GM21526 (cell line): ENCODE data around the gene DNAJC4.
"Not testable (repeated sequence)": the region's sequence is repeated elsewhere in the genome, so short reads cannot be mapped to it uniquely, and the experiment has no call there.

Experiments
- ATAC-seq: cut with Tn5 transposase; IDR thresholded peaks from one replicate; pipeline ENCODE4 v1.9.1; 2021; ENCODE audit warnings: moderate library complexity; ENCODE audit not compliant: unreplicated experiment, low FRiP score

DNAJC4 gene

DNA sequence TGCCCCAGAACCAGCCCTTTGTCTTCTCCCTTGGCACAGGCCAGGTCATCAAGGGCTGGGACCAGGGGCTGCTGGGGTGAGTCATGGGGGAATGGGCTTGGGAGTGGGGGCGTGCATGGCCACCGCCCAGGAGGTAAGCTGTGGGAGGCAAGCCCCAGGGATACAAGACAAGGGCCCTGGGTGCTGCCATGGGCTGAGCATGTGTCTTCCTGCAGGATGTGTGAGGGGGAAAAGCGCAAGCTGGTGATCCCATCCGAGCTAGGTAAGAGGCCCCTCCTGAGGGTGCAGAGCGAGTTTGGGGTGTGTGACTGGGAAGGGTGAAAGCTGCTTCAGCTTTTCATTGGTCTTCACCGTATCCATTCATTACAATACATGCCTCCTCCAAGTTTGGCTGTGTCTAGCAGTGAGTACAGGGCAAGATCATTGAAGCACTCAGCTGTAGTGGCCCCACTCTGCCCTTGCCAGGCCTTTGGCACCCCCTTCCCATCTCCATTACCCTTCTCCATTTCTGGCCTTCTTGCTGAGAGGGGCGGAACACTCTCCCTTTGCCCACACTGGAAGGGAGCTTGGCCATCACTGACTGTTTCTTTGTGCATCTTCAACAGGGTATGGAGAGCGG lies 13.0 kb downstream of the DNAJC4 start:
- no peak for ATAC-seq

DNA sequence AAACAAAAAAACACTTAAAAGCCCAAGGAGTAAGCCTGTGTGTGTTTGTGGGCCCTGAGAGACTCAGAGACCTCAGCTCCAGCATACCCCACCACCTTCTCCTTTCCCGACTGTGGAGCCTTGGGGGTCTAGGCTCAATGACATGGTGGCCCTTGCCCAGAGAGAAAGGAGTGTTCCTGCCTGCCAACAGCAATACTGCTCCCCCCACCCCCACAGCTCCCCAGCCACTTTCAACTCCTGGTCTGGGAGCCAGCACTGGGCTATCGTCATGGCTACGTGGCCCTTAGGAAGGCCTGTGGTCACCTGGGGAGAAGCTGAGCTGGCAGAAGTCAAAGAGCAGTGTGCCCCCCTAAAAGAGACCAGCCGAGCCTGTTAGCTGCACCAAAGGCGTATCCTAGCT lies 13.8 kb downstream of the DNAJC4 start:
- ATAC-seq = no peak

DNA sequence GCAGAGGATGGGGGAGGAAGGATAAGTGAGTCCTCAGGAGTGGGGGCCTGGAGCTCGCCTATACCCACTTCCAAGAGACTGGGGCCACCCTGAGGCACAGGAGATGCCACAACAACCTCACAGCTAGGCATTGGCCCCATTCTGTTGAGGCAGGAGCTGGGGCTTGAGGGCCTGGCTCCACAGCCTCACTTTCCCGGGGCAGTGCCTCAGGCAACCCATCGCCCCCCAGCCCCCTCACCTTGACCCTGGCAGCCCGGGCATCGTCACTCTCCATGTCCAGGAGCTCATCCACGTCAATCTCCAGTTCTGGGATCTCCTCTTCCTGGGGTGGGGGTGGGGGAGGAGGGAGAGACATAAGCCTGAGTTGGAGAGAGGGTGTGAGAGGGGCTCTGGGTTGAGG lies 14.6 kb downstream of the DNAJC4 start:
- no peak for ATAC-seq

DNA sequence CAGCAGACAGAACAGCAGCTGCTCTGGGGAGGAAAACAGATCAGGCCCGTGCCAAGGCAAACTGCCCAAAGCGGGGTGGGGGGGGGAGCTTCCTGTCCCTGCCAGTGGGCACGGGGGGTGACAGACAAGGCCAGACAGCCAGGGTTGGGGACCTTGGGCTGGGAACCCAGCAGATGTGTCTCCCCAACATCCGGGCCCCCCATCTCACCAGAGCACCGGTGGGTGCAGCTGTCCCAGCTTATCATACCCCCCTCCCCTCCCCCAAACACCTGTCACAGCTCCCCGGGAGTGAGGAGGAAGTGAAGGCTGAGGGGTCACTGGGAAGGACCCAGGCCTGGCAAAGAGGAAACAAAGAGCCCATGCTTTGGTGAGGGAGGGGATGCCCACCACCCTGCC lies 15.1 kb downstream of the DNAJC4 start:
- ATAC-seq = no peak

DNA sequence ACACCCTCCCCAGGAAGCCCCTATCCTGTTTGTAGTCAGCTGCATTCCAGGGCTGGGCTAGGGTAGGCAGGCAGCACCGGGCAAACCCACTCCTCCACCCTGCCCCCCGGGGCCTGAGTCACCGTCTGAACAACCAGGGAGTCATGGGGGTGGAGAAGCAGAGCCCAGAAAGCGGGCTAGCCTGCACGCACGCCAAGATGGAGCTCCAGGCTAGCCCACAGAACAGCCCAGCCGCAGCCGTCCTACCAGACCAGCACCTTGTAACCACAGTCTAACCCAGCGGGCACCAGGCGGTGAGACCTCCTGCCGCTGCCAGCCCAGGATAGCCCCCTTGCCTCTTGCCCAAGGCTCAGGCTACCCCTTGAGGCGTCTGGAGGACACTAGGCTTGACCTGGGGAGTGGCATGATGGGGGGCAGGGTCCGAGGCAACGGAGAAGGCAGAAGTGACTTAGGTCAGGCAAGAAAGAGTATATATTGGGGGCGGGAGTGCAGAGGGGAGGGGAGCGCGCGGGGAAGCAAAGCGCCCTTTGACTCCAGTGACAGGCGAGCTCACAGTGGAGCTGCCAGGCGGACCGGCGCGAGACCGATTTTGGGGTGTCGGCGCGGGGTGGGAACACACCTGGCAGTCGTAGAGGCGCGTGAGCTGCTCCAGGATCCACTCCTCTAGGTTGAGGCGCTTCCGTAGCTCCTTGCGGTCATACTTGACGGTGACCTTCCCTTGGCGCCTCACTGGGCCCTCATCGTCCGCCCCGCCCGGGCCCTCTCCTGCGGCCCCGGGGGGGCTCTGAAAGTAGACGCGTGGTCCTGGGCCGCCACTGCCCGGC lies 15.7 kb downstream of the DNAJC4 start:
- ATAC-seq = no peak

DNA sequence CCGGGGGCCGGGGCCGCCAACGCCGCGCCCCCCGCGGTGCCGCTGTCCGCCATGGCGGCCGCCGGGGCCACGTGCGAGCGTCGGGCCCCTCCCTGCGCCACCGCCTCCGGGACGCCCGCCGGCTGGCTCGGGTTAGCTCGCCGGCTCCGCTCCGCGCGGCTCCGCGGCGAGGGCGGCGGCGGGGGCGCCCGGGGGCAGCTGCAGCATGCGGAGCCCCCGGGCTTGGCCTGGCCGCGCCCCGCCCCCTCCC lies 16.2 kb downstream of the DNAJC4 start:
- not testable (repeated sequence) for ATAC-seq

DNA sequence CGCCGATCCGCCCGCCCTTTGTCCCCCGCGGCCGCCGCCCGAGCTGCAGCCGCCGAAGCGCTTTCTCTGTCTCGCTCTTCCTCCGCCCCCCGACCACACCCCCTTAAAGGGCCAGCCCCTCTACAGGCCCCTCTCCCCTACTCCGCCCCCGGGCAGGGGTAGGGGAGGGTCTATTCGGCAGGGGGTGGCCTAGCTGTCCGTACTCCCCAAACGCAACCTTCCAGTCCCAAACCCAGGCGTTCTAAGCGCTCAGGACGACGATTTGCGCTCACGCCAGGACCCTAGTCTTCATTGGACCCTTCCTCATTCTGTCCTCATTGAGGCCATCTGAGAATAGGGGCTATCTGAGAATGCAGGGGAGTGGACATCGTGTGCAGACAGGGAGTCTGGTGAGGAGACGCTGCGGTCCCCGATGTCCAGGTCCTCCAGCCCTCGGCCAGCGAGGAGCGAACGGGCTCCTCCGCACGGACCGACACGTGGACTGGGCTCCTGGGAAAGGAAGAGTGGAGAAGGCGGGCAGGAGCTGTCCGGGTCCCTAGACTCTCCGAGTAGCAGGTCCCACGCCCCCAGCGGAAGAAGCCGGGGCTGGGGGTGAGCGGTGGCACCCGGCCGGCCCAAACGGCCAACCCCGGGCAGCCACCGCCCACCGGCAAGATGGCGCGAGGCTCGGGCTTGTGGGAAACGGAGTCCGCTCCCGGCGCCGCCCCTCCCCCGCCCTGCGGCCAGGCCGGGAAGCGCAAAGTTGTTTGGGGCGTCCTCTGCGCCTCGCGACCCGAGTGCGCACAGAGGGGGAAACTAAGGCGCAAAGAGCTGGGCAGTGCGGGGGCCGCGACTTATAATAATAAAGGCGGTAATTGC lies 16.8 kb downstream of the DNAJC4 start, which contains the start of gene PPP1R14B:
Gene PPP1R14B (minus strand): TSS at position 73 of the 858 bp plus-strand sequence. CDS start 270 bp downstream, outside the sequence.
- no peak for ATAC-seq

DNA sequence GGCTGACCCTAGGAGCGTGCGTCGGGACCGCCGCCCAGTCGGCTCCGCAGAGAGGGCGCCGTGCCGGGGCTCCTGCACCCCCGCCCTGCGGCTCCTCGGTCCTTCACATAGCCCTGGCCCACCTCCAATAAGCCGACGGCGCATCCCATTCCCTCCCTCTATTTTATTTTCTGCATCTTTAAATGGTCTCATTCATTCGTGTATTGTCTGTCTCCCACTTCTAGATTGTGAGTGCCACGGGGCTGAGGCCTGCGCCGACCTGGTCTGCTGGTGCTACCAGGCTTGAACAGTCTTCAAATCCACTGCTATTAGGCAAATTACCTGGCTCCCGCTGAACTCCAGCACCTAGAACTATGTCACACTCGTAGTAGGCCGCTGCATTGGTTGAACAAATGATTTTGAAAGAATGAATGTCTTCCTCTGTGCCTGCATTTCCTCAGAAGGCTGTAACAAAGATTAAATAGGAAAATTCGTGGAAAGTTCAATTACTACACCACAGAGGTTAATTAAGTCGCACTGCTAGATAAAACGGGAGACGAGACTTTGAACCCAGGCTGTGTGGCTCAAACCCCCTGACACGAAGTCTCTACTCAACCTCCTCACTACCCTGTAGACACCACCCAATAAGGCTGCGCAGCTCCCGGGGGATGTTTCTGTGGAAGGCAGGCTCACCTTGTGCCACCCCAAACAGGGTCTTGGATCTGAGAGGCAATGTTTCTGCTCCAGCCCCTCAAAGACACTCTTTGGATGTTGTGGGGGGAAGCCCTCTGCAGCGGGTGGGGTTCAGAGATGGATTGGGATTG lies 17.6 kb downstream of the DNAJC4 start:
- ATAC-seq = no peak

DNA sequence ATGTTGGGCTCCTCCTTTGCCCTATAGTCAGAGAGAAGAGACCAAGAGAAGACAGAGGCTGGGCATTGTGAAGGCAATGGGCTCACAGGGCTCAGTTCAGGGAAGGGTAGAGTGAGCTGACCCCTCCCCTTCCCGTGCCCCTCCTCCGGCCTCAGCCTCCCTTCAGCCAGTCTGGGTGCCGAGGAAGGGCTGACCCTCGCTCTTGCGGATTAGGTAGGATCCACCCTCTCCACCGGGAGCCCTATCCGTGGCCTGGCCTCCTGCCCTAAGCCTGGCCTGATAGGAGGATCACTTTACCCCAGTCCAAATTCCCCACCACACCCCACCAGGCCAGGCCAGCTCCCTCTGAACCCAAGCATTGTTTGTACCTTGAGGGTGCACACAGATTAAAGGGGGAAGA lies 18.2 kb downstream of the DNAJC4 start:
- no peak for ATAC-seq

DNA sequence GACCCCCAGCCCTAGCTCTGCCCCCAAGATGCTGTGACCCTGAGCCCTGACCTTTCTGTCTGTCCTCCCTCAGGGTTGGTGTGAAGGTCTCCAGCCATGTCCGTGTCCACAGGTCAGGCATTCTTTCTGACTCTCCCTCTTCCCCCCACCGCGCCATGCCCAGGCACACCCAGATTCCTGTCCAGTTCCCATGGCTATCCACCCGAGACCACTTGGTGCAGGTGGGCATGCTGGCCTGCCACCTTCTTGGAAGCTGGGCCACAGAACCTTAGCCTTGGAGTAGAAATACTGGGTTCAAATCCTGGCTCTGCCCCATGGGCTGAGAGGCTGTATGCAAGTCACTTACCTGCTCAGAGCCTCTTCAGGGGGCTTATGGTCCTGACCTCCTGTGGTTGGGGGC lies 18.7 kb downstream of the DNAJC4 start:
- ATAC-seq = no peak

DNA sequence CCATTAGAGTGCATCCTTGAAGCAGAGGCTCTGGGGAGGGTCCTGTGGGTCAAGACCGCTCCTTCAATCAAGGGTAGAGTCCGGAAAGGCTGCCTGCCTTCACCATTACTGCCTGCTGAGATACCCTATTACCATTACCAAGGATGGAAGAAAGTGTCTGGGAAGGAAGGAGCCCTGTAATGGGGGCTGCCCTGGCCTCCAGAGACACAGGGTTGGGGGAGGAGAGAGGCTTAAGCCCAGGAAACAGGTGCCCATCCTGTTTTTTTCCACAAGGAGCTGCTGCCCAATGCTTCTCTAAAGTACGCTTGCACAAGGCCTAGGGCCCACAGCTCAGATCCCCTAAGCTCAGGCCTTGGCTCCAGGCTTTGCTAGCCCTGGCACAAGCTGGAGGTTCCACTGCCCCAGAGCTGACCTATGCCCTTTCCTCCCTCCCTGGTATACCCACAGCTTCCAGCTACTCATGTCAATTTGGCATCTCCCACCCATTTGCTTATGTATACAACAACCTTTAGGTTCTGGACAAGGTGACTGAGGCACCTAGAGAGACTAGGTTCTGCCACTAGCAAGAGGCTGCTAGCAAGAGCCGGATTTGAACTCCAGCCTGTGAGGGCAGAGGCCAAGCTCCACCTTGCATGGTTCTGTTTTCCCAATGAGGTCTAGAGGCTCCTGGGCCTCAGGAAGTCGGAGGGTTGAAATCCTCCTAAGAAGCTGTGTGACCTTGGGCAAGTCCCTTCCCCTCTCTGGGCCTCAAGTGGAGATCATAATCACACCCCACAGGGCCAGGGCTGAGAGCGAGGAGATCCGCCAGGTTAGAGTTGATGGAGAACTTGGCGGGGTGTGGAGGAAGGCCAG lies 19.4 kb downstream of the DNAJC4 start:
- ATAC-seq = no peak

DNA sequence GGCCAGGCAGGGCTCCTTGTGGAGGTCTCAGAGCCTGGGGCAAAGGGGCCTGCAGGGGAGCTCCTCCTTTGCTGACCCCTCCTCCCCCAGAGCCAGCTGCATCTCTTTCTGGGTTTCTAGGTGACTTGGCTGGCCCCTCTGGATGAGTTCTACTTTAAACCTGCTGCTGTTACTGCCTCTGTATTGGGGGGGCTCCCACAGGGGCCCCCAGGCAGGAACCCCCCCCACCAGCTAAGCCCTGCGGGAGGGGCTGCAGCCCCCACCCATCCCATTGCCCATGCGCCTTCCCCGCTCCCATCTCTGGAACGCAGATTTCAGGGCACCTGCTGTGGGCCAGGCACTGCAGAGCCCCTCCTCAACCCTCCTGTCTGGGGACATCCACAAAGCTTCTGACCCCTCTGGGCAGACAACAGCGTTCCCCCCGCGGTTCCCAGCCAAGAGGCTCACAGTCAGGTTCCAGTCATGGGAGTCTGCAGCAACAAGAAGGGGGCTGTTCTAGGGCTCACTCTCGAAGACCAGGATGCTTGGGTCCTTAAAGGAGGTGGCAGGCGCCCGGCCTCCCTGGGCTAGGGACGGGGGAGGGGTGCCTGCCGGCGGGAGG lies 20.2 kb downstream of the DNAJC4 start:
- no peak for ATAC-seq

DNA sequence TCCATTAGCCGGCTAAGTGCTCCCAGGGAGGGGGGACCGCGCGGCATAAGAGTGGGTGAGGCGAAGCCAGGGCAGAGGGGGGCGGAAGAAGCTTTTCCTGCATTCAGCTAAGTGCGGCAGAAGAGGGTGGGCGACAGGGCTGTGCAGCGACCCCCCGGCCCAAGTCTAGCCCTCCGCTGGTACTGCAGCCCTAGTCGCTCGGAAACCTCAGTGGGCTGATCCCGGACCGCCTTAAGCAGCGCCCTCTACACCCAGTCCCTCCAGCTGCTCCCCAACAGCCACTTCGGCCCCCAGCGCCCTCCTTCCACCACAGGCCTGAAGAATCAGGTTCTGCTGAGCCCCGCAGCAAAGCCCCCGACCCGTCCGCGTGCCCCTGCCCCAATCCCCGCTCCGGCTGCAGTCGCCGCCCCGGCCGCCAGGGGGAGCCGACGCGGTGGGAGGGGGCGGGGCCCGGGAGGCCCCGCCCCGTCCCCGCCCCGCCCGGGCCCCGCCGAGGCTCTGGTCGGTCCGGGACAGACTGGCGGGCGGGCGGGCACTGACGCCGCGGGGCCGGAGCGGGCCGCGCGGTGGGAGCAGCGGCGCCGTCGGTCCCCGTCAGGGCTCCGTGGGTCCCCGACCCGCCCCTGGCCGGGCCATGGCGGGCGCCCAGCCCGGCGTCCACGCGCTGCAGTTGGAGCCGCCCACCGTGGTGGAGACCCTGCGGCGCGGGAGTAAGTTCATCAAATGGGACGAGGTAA lies 20.8 kb downstream of the DNAJC4 start, which contains the start of gene PLCB3:
Gene PLCB3 (plus strand): TSS at position 515 of the 737 bp plus-strand sequence. CDS start 120 bp downstream, at position 635.
- ATAC-seq = no peak

DNA sequence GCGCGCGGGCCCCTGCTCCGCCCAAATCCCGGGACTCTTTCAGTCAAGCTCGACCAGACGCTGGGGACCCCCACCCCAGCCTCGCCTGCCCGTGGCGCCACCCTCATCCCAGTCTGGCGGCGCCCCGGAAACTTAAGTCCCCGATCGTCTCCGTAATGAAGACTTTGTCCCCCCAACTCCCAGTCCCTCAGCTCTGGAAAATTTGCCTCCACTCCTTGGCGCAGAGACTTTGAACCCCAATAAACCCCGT lies 21.3 kb downstream of the DNAJC4 start:
- ATAC-seq = no peak

DNA sequence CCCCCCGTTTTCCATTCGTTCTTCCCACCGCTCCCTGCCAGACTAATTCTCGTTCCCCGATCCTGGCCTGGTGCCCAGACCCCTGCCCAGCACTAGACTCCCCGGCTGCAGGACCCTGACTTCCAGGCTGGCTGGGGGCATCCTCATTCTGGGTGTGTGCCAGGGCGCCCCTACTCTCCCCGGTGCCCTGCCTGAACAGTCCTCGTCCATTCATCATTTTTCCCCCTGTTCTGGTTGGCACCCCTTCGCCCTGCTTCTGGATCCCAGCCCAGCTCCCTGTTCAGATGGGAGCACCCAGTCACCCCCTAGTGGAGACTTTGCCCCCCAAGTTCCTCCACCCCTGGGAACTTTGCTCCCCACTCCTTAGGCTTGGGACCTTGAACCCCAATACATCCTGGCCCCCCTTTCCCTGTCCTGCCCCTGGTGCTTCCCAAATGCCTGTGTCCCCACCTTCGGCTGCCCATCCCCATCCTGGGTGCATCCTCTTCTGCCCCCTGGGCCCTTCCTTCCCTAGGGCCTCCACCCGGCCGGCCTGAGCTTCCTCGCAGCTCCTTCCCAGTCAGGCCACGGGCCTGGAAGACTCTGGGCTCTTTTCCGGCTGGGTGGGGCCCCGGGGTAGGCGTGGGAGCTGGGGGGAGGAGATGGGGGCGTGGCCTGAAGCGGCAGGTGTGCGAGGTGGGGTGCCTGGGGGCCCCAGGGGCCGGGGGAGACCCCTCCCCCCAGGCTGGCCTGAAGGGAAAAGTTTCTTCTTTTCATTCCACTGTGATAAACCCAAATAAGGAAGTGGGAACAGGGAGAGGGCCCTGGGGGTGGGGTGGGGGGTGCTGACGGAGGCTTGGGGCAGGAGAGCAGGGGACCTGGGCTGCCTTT lies 21.9 kb downstream of the DNAJC4 start:
- no peak for ATAC-seq

DNA sequence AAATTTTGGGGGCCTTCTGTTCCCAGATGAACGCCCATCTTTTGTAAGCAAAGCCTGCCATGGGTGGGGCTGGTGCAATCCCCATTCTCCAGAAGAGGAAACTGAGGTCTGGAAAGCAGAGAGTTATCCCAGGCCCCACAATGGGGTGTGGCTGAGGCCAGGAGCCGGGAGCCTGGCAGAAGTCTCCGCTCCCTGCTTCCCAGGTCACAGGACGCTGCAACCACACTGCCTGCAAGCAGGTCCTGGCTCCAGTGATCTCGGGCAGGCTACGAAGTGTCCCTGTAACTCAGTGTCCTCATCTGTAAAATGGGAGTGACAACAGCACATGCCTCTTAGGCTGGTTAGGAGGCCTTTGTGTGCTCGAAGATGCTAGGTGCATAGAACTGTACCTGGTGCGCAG lies 22.7 kb downstream of the DNAJC4 start:
- no peak for ATAC-seq

DNA sequence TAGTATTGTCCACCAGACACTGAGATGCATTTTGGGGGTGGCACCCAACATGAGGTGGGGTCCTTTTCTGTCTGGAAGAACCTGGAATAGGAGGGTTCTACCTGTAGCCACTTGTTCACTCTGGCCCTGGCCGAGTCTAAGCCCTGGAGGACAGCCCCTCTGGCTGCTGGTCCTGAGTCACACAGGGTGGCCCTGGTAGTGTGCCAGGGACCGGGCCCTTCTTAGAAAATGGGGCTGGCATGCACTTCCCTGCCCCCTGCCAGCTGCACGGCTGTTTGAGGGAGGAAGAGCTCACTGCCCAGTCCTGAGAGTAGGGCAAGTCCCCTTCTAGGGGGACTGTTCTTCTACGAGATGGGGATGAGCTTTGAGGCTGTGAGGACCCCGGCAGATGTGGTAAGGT lies 23.1 kb downstream of the DNAJC4 start:
- ATAC-seq = no peak

DNA sequence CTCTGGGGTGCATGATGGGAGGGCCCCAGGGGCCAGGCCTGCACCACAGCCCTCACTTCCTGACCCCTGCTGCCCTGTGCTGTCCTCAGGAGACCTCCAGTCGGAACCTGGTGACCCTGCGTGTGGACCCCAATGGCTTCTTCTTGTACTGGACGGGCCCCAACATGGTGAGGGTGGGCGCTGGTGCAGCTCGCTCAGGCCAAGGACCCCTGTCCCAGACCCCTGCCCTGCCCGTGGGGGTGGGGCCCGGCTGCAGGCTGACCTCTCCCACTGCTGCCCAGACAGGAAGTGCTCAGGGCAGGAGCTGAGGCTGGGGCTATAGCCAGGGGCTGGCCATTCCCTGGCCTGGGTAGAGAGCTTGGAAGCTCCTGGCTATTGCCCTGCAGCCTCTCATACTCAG lies 24.0 kb downstream of the DNAJC4 start:
- no peak for ATAC-seq
